OCI-LY7 (cell line): ENCODE results near the gene BAIAP2L1.

Experiments used
- EZH2phosphoT487 ChIP-seq: fragments of 200-600 bp; sonication (generic); IDR thresholded peaks from 2 replicates; pipeline ENCODE4 v1.6.1; 2018; ENCODE audit warnings: low read depth, borderline replicate concordance, mild to moderate bottlenecking, mixed run types, antibody characterized with exemption, low read length, moderate library complexity, mixed read lengths
- TF ChIP-seq, protein P1 (sequence below): fragments of 200-600 bp; sonication (generic); conservative IDR thresholded peaks from 2 replicates; pipeline ENCODE4 v1.5.1; 2014; ENCODE audit warnings: mild to moderate bottlenecking, antibody characterized with exemption, low read length, moderate library complexity, mixed read lengths

- no peak for TF ChIP-seq EZH2phosphoT487
- TF ChIP-seq, protein P1, sequence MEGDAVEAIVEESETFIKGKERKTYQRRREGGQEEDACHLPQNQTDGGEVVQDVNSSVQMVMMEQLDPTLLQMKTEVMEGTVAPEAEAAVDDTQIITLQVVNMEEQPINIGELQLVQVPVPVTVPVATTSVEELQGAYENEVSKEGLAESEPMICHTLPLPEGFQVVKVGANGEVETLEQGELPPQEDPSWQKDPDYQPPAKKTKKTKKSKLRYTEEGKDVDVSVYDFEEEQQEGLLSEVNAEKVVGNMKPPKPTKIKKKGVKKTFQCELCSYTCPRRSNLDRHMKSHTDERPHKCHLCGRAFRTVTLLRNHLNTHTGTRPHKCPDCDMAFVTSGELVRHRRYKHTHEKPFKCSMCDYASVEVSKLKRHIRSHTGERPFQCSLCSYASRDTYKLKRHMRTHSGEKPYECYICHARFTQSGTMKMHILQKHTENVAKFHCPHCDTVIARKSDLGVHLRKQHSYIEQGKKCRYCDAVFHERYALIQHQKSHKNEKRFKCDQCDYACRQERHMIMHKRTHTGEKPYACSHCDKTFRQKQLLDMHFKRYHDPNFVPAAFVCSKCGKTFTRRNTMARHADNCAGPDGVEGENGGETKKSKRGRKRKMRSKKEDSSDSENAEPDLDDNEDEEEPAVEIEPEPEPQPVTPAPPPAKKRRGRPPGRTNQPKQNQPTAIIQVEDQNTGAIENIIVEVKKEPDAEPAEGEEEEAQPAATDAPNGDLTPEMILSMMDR: no peak
These were observed 71.6 kb downstream of the BAIAP2L1 start for GRCh38 chr7:98329100-98329790.
